AG04449 (cell line): ENCODE data around the gene SLC4A3.

ENCODE experiments used
- CTCF ChIA-PET: fragments of 350-600 bp; formaldehyde crosslinking; extraction: SDS; loops from one replicate; lab custom pipeline; 2021; ENCODE audit warnings: antibody characterized with exemption; lab: Yijun Ruan, JAX
- POLR2A ChIA-PET: fragments of 400-600, 350-600 bp; formaldehyde crosslinking; extraction: SDS; loops from one replicate; lab custom pipeline; 2020; ENCODE audit warnings: antibody characterized with exemption, inconsistent platforms; lab: Yijun Ruan, JAX
- DNase-seq: peaks from one replicate; pipeline ENCODE4 v3.0.0-alpha.2; 2010; ENCODE audit warnings: low read depth, low spot score
- H3K4me3 ChIP-seq: 2 replicates; pipeline ENCODE4 v1.5.1; 2011; ENCODE audit warnings: low read depth, mild to moderate bottlenecking, control low read depth, low read length
- TF ChIP-seq, protein P1 (sequence below): IDR thresholded peaks from one replicate; pipeline ENCODE4 v1.5.1; 2011; ENCODE audit warnings: mild to moderate bottlenecking, moderate library complexity, low read length, control low read depth, inconsistent platforms; ENCODE audit not compliant: insufficient read depth; ENCODE audit errors: missing control alignments

SLC4A3 gene

DNA sequence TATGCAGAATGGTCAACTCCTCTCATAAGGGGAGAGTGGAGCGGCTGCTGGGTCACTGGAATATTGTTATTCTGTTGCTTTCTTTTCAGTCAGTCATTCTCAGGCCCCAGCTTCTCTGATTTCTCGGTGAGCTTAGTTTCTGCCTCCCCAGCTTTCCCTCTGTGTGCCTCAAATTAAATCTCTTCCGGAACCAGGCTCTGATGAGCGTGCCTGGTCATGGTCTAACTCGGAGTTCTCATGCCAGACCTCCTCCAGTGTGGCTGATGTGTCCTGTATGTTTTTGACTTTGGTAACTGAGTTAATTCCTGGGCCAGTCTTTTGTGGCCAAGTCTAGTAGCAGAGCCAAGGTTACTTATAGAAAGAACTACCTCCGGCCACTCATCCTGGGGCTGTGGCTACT, 34.7 kb upstream of the SLC4A3 start:
- ChIA-PET POLR2A (interaction anchor here (1.0 kb wide), 1 partner anchor 21 kb away, joined by 3 read pairs; the partner anchor contains the start of gene OBSL1), CTCF (interaction anchor here (1.0 to 1.2 kb wide), 3 partner anchors 9 to 51 kb away, joined by 3 to 4 read pairs (median 3); no protein-coding TSS in a partner anchor)
- TF ChIP-seq, protein P1, sequence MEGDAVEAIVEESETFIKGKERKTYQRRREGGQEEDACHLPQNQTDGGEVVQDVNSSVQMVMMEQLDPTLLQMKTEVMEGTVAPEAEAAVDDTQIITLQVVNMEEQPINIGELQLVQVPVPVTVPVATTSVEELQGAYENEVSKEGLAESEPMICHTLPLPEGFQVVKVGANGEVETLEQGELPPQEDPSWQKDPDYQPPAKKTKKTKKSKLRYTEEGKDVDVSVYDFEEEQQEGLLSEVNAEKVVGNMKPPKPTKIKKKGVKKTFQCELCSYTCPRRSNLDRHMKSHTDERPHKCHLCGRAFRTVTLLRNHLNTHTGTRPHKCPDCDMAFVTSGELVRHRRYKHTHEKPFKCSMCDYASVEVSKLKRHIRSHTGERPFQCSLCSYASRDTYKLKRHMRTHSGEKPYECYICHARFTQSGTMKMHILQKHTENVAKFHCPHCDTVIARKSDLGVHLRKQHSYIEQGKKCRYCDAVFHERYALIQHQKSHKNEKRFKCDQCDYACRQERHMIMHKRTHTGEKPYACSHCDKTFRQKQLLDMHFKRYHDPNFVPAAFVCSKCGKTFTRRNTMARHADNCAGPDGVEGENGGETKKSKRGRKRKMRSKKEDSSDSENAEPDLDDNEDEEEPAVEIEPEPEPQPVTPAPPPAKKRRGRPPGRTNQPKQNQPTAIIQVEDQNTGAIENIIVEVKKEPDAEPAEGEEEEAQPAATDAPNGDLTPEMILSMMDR = no peak
- H3K4me3 ChIP-seq = no peak overlapping the region
- no peak for DNase-seq

DNA sequence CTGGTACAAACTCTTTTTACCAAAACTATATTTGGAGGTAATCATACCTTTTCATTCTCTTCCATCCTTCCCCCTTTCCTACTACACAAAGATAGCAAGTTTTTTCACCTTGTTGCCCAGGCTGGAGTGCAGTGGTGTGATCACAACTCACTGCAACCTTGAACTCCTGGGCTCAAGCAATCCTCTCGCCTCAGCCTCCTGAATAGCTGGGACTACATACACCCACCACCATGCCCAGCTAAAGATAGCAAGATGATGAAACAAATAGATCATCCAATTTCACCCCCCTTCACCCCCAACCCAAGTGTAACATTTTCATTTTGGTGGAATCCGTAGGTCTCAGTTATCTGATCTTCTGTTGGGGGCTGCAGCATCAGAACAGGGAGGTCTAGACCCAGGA, 34.3 kb upstream of the SLC4A3 start:
- H3K4me3 ChIP-seq = no peak overlapping the region
- ChIA-PET CTCF (interaction anchor here (1.0 to 1.2 kb wide), 4 partner anchors 9 to 63 kb away, joined by 3 to 4 read pairs (median 4); no protein-coding TSS in a partner anchor), POLR2A (interaction anchor here (1.0 kb wide), 1 partner anchor 22 kb away, joined by 3 read pairs; the partner anchor contains the start of gene OBSL1)
- no peak for DNase-seq
- TF ChIP-seq, protein P1 = no peak

DNA sequence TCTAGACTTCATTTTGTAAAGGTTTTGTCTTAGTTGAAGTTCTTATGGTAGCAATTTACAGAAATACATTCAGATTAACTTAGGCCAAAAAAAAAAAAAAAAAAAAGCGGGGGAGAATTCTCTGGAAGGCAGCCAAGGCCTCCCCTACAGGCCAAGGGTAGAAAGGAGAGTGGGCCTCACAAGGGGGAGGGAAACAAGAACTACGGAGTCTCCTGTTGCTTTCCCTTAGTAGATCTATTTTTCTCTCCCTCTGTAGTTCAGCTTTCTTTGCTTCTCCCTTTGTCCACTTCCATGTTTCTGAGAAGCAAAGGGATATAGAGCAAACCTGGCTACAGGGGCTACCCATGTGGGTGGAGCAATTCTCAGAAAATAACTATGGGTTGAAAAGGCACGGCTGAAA, 32.2 kb upstream of the SLC4A3 start:
- ChIA-PET CTCF (interaction anchor here (2.0 to 3.3 kb wide), 4 partner anchors 10 to 65 kb away, joined by 5 to 24 read pairs (median 12); no protein-coding TSS in a partner anchor), POLR2A (no interaction called here)

DNA sequence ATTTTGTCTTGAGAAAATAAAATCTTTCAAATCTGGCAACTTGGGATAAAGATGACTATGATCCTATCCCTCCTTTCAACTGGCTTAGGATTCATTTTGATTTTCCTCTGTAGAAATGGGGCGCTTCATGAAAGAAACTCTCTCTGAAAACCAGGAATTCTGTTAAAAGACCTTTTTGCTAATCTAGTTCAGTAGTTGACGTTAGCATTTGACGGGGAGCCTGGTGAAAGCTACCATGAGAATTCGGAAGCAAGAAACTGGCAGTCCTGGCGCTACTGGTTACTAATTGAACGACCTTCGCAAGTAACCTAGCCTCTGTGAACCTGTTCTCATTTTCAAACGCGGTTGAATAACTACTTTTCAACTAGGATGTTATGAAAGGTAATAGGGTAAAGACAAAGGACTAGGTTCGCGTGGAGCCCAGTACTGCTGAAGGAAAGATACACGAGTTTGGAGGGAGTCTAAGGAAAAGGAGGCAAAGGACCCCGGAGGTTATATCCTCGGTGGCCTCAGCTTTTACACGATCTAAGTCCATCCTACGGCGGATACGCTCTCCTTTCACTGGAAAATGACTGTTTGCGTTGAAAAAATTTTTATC, 30.4 kb upstream of the SLC4A3 start:
- POLR2A ChIA-PET = interaction anchor here (0.6 to 2.0 kb wide), 8 partner anchors 15 to 55 kb away, joined by 3 to 13 read pairs (median 4); partner anchors contain the start of genes CHPF, INHA, OBSL1 and TMEM198
- CTCF ChIA-PET = interaction anchor here (1.0 to 3.3 kb wide), 8 partner anchors 12 to 92 kb away, joined by 3 to 24 read pairs (median 7); no protein-coding TSS in a partner anchor
- TF ChIP-seq, protein P1 = no peak
- peak overlapping the region; percentile 84 for H3K4me3 ChIP-seq
- DNase-seq = no peak

More for the DNA sequence above, 32.2 kb upstream of the SLC4A3 start:
- no peak overlapping the region for H3K4me3 ChIP-seq
- DNase-seq = no peak
- TF ChIP-seq, protein P1 = no peak

DNA sequence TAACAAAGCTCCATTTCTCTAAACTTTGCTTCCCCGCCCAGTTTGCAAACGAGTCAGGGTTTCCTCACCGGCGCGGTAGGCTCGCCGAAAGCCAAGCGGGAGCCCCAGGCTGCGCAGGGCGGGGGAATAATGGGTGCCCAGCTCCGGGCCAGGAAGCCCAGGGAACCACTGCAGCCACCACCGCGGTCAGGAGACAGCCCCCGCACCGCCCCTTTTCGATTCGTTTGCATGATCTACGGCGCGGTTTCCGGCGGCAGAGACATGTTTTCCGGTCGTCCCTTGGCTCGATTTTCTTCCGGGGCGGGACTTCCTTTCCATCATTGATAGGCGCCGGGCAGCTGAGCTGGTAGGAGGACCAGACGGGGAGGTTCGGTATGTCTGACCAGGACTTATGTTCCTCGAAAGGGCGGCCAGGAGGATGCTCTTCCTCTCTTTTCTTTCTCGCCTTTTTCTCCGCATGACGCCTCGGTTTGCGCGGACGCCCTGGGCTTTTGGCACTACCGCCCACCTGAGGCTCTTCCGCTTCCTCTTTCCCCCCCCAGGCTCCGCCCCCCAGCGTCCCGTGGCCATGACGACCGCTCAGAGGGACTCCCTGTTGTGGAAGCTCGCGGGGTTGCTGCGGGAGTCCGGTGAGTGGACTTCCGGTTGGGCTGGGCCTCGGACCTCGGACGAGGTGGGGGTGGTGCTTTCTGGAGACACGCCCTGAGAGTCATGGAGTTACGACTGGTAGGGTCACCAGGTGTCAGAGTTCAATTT, 29.7 kb upstream of the SLC4A3 start, which contains the start of gene STK11IP:
Gene STK11IP, plus strand, starts transcription at position 306 of the 756 bp plus-strand sequence. Its CDS starts 263 bp downstream, at position 569.
- DNase-seq = peak; percentile 70
- peak within 1 kb of the TSS; percentile 84 for H3K4me3 ChIP-seq
- ChIA-PET CTCF (interaction anchor here (1.0 to 4.0 kb wide), 9 partner anchors 13 to 92 kb away, joined by 3 to 32 read pairs (median 12); no protein-coding TSS in a partner anchor), POLR2A (interaction anchor here (0.6 to 2.0 kb wide), 8 partner anchors 15 to 56 kb away, joined by 3 to 13 read pairs (median 4); partner anchors contain the start of genes CHPF, INHA, OBSL1 and TMEM198)
- TF ChIP-seq, protein P1 = no peak
